HL-60/S4 treated with phorbol 12-myristate 13-acetate at 8.2 ng/mL for 4 days and 3 days (cell line): ENCODE data around the gene HHLA2.

ENCODE experiments used
- in situ Hi-C: fragments of 300-500 bp; cut with MboI; formaldehyde crosslinking; loops from 2 replicates; pipeline ENCODE4 v1.15.0; 2022; ENCODE audit warnings: low sequenced_read_pairs

The HHLA2 gene

DNA sequence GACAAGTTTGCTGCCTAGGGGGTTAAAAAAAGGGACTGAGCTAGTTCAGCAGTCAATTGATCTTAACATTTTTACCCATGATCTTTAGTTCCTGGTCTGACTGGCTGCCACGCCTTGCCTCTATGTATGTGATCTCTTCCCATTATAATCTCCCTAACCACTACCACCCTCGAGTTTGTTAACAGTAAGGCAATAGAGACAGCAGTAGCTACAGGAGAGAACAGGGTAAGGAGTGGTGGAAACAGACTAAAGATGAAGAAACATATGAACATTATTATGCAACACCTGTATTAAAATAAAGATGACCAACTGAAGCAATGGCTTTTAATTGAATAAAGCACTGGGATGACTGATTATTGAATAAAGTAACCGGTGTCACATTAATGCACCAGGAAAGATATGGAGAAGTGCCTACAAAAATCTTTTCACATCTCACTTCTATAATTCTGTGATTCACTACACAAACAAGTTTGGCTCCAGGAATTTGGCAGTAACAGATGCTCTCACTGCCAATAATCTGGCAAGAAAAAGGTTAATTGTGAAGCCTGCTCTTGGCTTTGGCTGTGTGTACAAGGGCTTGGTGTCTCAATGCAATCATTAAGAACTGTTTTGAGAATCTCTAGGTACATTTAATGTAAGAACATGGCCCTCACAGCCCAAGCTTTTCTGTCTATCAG, 95.7 kb downstream of the HHLA2 start:
- in situ Hi-C loops: no loop called here

DNA sequence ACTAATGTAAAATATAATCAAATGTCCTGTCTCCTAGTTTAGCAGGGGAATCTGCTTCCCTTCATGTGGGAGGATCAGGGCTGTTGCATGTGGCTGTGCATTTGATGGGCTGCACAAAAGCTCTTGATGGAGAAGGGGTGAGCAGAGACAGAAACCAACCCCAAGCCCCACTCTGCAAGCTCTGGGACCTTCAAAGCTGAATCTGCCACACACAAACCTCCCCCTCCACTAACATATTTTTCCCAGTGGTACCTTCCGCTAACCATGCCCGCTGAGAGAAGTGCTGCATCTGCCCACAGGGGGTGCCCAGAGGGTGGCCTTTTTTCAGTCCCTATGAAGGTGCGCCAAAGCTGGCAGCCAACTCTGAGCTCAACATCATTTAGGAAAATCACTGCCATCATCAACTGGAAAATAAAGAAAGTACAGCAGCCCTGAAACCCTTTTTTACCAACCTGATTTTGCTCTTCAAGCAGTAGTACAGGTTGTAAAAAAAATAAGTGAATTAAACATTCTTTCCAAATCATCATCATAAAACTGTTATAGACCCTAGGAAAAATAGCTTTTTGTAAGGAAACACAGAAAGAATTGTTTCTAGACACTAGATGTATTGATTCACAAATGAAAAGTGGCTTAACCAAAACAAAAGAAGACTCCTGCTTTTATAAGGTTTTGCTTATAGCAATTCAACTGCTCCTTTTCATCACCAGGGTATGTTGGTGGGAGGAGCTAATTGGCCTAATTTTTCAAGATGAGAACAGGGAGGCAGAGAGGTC, 97.0 kb downstream of the HHLA2 start:
- in situ Hi-C loops: no loop called here

GRCh38 chr3:108394016-108394415, 97.7 kb downstream of the HHLA2 start:
- in situ Hi-C loops: no loop called here

- in situ Hi-C loops: no loop called here
These were observed 98.2 kb downstream of the HHLA2 start for GRCh38 chr3:108394563-108394962.

GRCh38 chr3:108396336-108396735, 100.0 kb downstream of the HHLA2 start:
- in situ Hi-C loops: no loop called here

DNA sequence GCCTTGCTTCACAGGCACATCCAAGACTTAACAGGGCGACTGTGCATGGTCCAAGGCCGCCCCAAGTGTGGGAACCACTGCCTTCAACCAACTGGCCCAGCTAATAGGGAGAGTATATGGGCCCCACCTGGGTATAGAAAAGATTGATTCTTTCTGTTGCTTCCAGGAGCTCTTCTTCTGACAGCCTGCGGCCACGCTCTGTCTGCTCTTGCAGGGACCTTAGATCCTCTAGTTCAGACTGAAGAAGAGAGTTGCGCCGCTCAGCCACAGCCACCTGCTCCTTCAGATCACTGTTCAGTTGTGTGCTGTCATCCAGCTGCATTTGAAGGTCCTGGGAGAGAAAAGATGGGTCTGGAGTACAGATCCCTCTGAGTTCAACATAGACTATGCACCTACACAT, 102.2 kb downstream of the HHLA2 start:
- in situ Hi-C loops: no loop called here

GRCh38 chr3:108401836-108402235, 105.5 kb downstream of the HHLA2 start:
- in situ Hi-C loops: no loop called here

GRCh38 chr3:108403198-108403597, 106.8 kb downstream of the HHLA2 start:
- in situ Hi-C loops: no loop called here

DNA sequence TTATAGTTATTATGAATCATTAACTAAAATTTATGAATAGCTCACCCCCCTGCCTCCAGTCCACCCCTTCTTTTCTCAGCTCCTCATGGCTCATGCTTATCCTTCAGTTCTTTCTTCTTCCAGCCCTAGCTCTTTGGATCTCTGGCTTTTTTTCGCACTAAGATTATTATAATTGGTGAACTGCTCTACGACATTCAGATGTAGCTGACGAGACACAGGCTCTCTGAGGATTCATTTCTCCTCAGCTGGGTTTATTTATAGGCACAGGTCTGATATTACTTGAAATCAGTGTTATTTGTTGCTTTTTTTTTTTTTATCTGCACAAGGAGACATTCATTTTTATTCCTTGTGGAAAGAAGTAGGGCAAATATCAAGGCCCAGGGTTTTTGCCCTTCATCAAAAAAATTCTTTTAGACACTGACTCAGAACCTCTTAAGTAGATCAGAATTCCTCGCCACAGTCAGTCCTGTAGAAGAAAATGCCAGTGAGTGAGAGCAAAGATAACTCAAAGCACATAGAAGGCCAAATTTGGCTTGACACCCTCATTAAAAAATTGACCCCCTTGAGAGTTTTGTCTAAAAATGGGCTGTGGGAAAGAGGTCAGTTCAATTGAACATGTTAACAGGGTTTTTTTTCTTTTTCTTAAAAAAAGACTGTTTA, 107.5 kb downstream of the HHLA2 start:
- in situ Hi-C loops: no loop called here

DNA sequence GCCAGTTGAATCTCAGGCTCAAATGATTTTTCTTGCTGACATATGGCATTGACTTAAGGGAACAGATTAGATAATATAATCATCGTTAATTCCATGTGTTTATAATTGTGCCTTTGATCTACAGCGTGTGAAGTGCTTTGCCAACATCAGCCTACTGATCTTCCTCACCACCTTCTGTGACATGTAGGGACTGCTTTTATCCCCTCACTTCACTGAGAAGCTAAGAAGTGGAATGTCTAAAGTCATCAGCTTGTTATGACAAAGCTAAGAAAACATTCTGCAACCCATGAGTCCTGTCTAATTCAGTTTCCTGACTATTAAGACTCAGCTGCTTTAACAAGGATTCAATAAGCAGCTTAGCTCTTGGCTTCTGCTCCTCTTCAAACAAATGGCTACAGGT, 108.0 kb downstream of the HHLA2 start:
- in situ Hi-C loops: no loop called here

GRCh38 chr3:108406063-108406660, 109.8 kb downstream of the HHLA2 start:
- in situ Hi-C loops: no loop called here

GRCh38 chr3:108406661-108407206, 110.4 kb downstream of the HHLA2 start:
- in situ Hi-C loops: no loop called here

DNA sequence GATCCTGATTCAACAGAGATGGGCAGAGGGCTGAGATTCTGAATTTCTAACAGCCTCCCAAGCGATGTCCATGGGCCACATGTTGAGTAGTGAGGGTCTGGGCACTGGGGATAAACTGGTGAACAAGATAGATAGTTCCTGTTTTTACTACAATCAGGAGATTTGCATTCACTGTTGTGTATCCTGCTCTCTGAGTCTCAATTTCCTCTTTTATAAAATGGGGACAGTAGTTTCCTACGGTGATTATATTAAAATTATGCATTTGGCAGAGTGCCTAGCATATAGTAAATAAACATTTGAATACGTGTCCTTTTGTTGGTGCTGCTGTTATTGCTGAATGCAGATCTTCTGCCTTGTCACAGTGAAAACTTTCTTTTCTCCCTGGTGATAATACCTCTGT, 111.5 kb downstream of the HHLA2 start:
- in situ Hi-C loops: no loop called here

GRCh38 chr3:108408883-108409799, 112.8 kb downstream of the HHLA2 start:
- in situ Hi-C loops: no loop called here

- in situ Hi-C loops: no loop called here
These were observed 113.4 kb downstream of the HHLA2 start for GRCh38 chr3:108409800-108410178.

DNA sequence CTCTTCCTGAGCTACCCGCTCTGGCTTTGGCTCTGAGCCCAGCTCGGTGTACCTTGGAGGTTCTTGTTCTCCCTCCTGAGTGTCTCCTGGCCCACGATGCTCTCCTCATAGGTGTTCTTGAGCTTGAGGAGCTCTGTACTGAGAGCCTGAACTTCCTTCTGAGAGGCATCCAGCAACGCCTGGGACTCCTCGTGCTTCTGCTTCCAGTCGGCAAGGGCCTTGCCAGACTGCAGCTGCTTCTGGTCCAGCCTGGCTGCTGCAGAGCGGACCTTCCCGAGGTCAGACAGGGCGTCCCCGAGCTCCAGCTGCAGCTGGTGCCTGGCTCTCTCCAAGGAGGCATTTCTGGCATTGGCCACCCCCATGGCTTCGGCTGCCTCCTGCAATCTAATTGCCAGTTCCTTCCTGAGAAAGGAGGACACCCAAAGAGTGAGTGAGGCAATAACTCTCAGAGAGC, 114.2 kb downstream of the HHLA2 start:
- in situ Hi-C loops: no loop called here

DNA sequence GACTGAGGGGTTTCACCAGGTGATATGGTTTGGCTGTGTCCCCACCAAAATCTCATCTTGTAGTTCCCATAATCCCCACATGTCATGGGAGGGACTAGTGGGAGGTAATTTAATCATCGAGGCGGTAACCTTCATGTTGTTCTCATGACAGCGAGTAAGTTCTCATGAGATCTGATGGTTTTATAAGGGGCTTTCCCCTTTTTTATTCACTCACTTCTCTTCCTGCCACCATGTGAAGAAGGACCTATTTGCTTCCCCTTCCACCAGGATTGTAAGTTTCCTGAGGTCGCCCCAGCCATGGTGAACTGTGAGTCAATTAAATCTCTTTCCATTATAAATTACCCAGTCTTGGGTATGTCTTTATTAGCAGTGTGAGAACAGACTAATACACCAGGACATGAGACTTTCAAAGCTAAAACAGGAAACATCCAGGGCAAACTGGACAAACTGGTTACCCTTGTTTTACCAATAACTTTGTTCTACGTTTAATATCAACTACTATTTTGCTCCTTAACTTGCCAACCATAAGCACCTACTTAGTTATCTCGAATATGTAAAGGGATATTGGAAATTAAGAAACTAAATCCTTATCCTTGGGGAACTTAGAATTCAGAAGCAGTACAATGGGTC, 115.9 kb downstream of the HHLA2 start:
- in situ Hi-C loops: no loop called here

DNA sequence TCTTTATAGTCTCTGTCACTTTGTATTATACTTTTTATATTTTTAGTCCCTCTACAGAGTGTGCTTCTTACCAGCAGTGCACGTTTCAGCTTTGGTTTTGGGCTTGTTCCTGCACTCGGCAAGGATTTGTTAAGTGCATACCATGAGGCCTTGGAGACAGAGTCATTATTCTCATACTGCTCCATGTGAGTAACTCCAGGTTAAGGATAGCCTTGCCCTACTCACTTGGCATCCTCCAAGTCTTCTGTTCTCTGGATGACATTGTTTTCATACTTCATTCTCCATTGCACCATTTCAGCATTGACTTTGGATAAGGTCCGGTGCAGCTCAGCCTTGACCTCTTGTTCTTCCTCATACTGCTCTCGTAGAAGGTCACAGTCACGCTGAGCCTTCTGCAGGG, 117.7 kb downstream of the HHLA2 start:
- in situ Hi-C loops: no loop called here

DNA sequence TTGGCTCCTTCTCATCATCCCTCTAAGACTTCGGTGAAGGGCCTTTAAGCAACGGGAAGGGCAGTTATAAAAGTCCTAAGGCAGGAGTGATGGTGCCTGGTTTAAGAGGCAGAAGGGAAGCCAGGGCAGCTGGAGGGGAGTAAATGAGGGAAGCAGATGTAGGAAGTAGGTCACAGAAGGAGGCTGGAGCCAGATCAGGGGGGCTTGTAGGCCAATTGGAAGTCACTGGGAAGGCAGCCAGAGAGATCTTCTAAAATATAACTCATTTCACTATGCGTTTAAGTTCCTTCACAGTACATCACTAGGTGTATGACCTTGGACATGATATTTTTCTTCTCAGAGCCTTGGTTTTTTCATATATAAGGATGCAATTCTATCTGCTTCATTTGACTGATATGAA, 119.3 kb downstream of the HHLA2 start:
- in situ Hi-C loops: no loop called here
